ENCODE data around the gene SLC30A2.

SLC30A2 gene

DNA sequence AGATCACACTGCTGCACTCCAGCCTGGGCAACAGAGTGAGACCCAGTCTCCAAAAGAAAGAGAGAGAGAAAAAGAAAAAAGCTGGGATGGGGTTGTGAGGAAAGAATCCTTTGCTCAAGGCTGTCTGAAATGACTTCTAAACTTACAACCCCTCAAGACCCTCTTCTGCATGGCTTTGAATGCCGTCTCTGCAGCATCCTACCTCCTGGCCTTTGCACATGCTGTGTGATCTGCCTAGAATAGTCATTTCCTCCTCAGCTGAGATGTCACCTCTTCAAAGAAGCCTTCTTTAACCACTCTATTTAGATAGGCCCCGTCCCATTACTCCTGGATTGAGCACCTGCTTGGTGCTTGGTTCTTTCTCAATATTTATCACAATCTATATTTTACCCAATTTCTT lies 38.9 kb upstream of the SLC30A2 start:
- TF ChIP-seq, protein P1, sequence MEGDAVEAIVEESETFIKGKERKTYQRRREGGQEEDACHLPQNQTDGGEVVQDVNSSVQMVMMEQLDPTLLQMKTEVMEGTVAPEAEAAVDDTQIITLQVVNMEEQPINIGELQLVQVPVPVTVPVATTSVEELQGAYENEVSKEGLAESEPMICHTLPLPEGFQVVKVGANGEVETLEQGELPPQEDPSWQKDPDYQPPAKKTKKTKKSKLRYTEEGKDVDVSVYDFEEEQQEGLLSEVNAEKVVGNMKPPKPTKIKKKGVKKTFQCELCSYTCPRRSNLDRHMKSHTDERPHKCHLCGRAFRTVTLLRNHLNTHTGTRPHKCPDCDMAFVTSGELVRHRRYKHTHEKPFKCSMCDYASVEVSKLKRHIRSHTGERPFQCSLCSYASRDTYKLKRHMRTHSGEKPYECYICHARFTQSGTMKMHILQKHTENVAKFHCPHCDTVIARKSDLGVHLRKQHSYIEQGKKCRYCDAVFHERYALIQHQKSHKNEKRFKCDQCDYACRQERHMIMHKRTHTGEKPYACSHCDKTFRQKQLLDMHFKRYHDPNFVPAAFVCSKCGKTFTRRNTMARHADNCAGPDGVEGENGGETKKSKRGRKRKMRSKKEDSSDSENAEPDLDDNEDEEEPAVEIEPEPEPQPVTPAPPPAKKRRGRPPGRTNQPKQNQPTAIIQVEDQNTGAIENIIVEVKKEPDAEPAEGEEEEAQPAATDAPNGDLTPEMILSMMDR (IDR thresholded peaks at IDR 0.05; ENCODE audit: insufficient read depth, low read depth, low read length, missing control alignments) = no peak
- DNase-seq (ENCODE audit: low read depth) = no peak

DNA sequence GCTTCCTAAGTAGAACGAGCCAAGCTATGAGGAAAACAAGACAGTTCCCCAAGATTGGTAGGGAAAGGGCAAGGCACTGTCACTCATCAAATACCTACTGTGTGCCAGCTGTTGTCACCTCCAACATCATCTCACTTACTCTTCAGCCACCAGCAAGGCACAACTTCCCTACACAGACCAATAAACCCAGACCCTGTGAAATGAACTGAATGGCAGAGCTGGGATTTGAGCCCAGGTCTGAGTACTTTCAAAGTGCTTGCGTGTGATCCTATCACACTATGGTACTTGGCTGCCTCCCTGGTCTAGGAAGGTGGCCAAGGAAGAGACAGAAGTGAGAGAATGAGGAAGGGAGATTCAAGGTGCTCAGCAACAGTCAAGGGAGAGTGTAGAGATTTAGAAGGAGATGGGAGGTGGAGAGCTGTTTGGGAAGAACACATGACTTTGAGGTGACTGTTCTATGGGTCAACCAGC lies 38.2 kb upstream of the SLC30A2 start:
- TF ChIP-seq, protein P1 (IDR thresholded peaks at IDR 0.05; ENCODE audit: insufficient read depth, low read depth, low read length, missing control alignments) = no peak
- DNase-seq (ENCODE audit: low read depth) = no peak
- H3K4me3 ChIP-seq (ENCODE audit: low read length) = no peak overlapping the region

More for the DNA sequence above, 38.9 kb upstream of the SLC30A2 start:
- H3K4me3 ChIP-seq (ENCODE audit: low read length) = no peak overlapping the region

DNA sequence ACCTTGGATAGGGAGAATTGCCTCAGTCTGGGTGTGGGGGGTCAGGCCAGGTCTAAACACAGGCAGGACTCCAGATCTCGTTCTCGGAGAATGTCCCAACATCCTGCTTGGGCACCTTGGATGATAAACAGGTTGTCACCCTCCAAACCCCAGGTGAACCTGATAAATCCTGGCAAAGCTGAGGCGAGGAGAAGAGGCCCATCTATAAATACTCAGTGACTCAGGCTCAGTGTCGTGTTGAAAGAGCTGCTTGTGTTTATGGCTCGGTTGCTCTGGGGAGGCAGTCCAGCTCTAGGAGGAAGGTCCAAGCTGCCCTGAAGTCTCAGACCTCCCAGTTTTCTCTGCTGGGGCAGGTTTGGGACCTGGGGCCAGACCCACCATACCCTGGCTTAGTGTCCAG lies 37.3 kb upstream of the SLC30A2 start:
- H3K4me3 ChIP-seq (ENCODE audit: low read length) = no peak overlapping the region
- DNase-seq (ENCODE audit: low read depth) = peak; percentile 58
- TF ChIP-seq, protein P1 (IDR thresholded peaks at IDR 0.05; ENCODE audit: insufficient read depth, low read depth, low read length, missing control alignments) = no peak

DNA sequence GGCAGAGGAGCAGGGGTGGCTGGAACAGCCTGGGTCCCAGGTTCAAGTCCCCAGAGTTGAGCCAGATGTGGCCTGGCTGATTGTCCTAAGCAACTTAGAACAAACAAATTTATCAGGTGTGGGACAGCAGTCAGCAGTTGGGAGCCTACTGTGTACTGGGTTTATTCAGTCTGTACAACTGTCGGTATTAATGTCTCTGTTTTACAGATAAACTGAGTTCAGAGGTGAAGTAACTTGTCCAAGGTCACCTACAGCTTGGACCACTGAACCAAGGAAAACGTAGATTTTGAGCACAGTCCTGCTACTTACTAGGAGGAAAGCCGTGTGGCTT lies 36.1 kb upstream of the SLC30A2 start:
- TF ChIP-seq, protein P1 (IDR thresholded peaks at IDR 0.05; ENCODE audit: insufficient read depth, low read depth, low read length, missing control alignments) = no peak
- DNase-seq (ENCODE audit: low read depth) = no peak
- no peak overlapping the region for H3K4me3 ChIP-seq (ENCODE audit: low read length)

DNA sequence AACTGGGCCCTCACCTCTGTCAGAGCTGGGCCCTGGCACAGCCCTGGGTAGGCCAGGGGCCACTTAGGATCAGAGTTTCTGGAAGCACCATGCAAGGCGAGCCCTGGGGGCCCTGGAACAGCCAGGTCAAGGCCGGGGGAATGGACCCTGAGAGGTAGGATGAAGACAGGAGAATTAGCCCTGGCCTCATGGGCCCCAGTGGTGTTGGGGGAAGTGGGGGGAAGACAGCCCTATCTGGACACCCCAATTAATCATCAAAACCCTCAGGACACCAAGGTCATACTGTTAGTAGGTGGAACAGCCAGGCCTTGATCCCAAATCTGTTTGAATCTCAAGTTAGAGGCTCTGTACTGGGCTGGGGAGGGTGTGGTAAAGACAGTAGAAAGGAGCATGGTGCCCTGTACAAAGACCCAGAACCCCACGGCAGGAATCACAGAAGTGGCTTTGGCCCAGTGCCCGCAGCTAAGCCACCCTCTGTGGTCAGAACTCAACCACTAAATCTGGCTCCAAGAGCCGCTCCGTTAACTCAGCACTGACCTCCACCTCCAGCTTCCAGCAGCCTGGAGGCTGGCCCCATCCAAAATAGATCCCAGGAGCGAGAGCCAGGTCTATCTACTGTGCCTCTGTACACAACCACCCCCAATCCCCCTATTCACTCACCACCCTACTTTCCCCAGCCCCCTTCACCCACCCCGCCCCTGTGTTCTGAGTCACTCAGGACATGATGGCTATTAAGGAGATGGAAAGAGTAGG lies 35.5 kb upstream of the SLC30A2 start:
- no peak overlapping the region for H3K4me3 ChIP-seq (ENCODE audit: low read length)
- TF ChIP-seq, protein P1 (IDR thresholded peaks at IDR 0.05; ENCODE audit: insufficient read depth, low read depth, low read length, missing control alignments) = no peak
- DNase-seq (ENCODE audit: low read depth) = no peak

DNA sequence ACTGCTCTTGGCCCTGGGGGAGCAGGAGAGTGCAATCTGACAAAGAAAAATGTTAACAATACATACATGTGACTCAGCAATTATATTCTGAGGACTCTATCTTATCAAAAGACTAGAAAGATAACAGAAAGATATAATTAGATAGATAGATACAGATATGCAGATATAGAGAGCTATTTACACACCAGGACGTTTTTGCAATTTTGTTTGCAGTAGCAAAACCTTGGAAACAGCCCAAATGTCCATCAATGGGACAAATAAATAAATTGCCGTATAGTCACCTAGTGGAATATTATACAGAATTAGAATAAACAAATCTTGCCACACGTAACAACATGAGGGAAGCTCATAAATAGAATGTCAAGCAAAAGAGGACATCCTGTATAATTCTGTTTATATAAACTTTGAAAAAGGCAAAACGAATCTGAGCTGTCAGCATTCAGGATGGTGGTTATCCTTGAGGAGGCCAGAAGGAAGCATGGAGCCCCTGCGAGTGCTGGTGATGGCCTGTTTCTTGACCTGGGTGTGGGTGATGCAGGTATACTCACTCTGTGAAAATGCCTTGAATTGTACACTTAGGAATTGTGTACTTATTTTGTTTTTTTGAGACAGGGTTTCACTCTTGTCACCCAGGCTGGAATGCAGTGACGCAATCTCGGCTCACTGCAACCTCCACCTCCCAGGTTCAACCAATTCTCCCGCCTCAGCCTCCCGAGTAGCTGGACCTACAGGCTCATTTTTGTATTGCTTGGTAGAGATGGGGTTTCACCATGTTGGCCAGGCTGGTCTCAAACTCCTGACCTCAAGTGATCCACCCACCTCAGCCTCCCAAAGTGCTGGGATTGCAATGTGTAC lies 34.3 kb upstream of the SLC30A2 start:
- TF ChIP-seq, protein P1 (IDR thresholded peaks at IDR 0.05; ENCODE audit: insufficient read depth, low read depth, low read length, missing control alignments) = no peak
- DNase-seq (ENCODE audit: low read depth) = no peak
- no peak overlapping the region for H3K4me3 ChIP-seq (ENCODE audit: low read length)
